Activated gamma-delta T cell treated with anti-CD3 and anti-CD28 coated beads, Interleukin-2, amount 50 U/mL, for 16 hours (primary cell): ENCODE results near the gene ZFP36L2.

Experiments used
- DNase-seq: peaks from one replicate; pipeline ENCODE4 v3.0.0-alpha.2; 2020; ENCODE audit warnings: low read depth

Gene ZFP36L2

DNA sequence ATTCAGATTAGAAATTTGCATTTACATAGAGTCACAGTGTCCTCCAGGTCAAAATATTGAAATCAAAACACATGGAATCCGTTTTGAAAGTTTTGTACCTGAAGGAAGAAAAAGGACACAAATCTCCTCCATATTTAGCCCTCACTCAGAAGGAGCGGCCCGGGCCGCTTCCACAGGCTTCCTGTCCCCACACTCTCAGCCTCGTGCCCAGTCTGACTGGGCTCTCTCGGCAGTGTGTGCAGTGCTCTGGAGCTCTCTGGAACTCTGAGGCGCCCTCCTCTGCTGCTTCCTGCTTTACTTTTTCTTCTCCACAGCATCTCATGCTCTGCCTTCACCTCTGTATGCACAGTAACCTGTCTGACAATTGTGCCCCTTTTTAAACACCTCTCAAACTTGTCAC lies 22.2 kb upstream of the ZFP36L2 start:
- no peak for DNase-seq

DNA sequence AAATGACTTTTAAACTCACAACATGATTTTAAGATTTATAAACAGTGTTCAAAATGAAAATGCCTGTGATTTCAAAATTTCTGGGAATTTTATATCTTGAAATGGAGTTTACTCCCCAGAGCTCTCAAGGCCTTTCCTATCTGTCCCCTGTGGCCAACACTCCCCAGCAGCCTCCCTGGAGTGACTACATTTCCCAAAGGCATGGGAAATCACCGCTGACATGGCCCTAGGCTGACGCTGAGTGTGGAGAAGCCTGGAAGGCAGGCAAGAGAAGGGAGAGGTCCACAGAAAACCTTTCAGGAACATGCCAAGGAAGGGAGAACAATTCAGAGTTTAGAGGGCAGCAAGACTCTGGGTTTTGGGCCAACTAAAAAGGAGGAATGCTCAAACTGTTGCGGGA lies 20.2 kb upstream of the ZFP36L2 start:
- no peak for DNase-seq

DNA sequence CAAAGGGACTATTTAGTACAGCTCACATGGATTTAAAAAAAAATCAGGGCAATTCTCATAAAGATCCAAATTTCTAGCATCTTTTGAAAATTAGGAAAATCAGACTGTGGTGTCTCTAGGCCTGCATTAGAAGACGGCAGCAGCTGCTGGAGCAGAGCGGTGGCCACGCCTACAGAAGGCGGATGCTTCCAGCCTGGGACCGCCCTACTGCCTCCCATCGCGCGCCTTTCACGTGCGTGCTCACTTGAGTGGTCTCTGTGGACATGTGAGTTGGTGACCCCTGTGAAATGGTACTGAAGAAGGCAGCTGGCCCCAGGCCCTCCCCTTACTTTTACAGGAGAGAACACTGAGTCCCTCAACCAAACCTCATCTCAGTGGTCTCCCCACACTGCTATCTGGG lies 15.2 kb upstream of the ZFP36L2 start:
- DNase-seq: no peak

DNA sequence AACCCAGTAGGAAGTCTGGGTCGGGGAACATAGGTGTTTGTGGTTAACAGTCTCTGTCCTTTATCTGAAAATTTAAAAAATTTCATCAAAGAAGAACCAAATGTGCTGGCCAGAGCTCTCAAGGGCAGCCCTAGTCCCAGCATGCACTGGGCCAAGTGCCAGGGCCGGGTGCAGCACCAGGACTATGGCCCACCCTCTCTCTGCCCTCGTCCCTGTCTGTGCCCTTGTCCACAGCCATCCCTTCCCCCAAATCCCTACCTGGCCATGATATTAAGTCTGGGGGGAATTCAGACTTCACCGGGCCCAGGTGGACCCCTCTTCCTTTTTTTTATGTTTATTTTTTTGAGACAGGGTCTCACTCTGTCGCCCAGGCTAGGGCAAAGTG lies 14.4 kb upstream of the ZFP36L2 start:
- DNase-seq: no peak

DNA sequence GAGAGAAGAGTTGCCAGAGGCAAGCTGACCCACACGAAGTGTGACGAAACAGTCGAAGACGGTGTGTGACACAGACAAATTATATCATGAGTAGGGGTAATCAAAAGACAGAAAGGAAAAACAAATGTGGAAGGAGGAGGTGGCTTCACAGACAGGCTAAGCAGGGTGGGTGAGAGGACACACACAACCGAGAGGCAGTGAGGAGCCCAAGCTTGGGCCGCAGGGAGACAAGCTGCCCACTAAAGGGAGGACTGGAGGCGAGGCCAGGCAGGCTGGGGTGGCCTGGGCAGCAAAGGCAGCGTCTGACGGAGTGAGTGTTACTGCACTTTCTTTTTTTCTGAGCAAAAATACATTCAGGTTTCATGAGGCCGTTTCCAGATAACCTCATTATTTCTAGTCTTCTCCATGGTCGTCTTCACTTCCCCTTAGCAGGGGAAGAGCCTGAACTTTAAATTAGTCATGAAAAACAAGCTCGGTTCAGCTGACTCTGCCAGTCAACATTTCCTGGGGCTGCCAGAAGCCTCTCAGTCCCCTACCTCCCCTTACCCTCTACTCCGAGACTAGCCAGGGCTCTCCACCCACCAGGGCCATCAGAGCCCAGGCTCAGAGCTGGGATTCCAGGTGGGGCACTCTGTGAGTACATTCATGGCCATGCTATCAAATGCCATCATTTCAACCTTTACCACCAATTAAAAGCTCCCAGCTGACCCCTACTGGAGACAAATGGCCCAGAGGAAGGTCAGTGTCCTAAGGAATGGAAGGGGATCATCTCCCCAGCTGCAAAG lies 13.8 kb upstream of the ZFP36L2 start:
- DNase-seq: no peak

DNA sequence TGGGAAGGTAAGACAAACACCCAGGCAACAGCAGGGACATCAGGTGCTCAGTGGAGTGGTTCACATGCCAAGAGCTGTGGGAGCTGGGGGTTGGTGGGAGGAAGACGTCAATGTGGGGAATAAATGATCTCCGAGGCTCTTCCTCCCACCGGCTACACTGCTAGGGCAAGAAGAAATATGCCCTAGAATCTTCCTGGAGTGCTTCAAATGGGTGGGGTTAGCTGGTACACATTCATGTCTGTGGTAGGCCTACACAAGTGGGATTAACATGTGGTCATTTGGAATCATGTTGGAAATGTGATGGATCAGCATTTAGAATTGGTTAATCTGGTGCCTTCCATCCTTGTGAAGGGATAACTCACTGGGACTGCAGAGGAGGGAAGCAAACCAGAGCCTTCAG lies 12.4 kb upstream of the ZFP36L2 start:
- DNase-seq: no peak

DNA sequence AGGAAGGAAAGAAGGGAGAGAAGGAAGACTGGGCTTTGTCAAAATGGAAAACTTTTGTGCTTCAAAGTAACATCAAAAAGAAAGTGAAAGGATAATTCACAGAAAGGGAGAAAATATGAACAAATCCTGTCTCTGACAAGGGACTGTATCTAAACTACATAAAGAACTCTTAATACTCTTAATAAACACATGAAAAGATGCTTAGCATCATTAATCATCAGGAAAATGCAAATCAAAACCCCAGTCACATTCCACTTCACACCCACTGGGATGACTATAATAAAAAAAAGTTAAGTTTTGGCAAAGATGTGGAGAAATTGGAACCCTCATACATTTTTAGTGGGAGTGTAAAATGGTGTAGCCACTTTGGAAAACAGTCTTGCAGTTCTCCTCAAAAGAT lies 11.8 kb upstream of the ZFP36L2 start:
- no peak for DNase-seq

DNA sequence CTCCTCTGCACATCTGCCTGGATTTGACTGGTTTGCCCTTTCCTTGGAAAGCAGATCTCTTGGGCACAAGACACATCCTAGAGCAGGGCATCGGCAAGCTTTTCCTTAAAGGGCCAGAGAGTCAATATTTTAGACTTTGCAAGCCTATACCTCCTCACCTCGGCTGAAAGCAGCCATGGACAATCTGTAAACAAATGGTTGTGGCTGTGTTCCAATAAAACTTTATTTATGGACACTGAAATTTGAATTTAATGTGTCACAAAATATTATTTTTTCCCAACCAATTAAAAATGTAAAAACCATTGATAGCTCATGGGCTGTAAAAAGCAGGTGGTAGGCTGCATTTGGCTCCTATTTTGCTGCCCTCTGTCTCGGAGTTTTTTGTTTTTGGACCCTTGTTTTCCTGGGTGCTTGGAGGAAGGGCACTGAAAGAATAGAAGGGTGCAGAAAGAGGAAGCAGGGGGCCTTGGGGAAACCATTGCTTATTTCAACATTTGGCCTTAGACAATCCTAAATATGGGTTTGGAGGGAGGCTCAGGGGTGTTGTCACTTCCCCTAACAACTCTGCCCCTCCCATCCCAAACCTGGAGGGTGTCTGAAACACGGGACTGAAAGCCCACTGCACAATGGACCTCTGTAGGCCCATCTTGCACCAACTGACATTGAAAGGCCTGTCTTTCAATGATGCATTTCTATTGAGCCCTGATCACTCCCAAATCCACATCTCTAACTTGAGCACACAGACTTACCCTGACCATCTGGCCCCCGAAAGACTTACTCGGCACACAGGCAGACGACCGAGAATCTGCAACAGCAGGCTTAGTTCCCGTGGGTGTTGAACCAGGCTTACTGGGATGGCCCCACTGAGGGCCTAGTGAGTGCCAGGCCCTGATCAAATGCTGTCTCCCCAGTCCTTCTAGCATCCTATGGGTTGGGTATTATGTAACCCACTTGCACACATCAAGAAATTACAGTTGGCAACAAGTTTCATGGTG lies 7.1 kb upstream of the ZFP36L2 start:
- no peak for DNase-seq

DNA sequence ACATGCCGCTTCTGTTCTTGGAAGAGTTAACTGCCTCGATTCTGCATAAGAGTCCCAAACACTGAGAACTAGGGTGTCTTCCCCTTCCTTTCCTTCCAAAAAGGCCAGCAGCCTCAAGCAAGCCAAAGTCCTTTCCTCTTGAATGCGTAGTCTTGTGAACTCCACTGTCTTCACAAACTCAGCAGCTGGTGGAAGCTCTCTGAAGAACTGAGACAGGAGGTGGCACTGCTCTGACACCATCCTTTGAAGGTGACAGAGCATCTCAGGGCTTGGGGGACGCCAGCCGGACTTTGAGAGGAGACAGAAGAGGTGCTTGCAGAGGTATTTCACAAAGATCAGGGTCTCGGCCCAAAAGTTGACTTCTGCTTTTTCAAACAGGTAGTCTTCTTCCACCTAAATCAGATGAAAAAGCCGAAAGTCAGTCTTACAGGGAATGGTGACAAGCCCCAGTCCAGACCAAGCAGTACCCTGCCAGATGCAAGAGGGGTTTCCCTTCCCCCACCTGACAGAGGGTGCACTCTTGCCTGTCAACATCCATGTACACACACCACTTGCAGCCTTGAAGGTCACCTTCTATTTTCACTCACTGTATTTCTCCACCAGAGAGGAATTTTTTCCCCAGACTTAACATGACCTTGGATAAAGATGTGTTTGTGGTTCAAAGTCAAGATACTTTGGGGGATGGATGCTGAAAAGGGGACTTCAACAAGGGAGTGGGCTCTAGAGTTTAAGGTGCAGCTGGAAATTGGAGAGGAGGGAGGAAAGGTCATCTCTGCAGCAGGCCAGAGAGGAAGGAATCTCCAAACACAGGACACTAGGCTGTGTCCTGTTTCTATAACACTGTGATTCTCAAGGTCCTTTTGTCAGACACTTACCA lies 4.8 kb upstream of the ZFP36L2 start:
- no peak for DNase-seq

DNA sequence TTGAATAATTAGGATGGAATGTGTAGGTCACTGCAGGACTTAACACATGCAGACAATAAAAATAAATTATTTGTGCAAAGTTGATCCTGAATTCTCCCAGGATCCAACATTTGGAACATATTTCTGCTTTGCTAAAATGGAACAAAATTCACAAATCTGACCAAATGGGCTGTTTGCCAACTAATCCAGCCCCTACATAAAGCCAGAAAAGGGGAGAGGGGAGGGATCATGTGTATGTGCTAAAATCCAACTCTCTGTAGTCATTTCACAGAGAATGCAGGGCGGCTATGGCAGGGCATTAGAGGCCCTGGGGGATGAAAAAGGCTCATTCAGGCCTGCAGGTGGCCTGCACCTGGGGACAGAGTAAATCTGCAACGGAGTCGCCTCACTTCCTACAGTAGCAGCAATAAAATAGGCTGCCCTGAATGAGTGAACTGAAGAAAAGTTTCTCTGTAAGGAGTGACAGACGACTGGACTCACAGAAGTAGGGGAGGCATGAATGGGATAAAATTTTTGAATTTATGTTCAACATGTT lies 4.0 kb upstream of the ZFP36L2 start:
- no peak for DNase-seq

DNA sequence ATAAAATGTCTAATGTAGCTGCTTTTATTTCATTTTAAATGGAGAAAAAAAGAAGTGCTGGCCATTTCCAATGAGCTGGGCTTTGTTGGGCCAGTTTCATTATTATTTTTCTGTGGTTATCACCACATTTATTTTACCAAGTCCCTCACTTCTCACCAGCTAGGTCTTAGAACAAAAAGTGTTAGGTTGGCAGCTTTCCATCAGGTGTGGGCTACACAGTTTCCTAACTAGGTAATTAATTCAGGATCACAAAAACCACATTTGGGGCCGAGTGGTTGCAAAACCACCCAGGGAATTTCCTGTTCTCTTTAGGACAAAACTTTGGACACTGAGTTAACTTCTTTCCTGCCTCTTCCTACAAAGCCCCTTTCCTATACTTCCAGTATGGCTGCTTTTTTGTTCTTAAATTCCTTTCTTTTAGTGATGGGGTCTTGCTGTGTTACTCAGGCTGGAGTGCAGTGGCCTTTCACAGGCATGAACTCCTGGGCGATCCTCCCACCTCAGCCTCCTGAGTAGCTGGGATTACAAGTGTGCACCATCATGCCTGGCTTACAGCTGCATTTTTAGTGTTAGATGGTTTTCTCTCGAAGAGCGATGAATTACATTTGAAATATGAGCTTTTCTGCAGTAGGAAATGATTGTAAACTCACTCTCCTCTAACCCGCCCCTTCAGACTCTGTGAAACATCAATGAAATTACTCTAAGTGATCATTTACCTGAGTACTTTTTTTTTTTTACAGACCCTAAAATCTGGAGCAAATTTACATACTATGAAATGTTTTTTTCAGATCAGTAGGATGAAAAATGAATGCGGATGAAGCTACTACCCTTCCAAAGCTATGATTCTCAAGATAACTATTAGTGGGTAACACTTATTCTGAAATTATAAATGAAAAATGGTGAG lies 2.6 kb upstream of the ZFP36L2 start:
- DNase-seq: no peak

DNA sequence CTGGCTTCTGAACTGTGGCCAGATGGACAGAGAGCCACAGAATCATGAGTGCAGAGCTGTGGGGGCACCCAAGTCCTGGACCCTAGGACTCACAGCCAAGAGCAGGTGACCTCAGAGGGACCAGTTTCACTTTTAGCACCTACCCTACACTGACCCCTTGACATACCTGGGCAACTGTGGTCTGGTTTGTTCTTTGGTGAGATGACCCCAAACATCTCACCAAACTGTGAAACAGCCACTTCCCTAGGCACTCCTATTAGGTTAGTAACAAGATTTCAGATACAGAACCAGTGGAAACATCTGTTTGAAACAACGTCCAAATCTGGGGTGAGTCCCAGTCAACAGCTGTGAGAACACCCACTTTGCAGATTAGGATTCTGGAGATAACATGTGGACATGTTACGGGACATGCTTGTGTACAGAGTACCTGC lies 1.9 kb upstream of the ZFP36L2 start:
- no peak for DNase-seq

DNA sequence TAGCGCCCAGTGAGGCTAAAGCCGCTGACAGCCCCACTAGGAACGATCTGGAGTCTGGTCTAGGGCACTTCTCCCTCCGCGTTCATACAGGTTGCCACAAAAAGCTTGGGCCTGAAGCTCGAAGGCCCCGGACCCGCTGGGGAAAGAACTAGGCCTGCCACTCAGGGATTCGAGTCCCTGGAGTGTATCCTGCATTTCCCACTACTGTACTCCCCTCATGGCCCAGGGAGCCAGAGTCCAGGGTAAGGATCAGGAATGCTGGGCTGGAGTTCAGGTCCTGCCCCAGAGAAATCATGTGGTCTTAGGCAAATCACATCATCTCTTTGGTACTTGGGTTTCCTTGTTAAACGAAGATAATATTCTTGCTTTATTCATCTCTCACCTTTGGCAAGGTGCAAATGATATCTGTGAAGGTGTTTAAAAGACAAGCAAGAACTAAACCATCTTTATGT lies 1.4 kb upstream of the ZFP36L2 start:
- DNase-seq: no peak

DNA sequence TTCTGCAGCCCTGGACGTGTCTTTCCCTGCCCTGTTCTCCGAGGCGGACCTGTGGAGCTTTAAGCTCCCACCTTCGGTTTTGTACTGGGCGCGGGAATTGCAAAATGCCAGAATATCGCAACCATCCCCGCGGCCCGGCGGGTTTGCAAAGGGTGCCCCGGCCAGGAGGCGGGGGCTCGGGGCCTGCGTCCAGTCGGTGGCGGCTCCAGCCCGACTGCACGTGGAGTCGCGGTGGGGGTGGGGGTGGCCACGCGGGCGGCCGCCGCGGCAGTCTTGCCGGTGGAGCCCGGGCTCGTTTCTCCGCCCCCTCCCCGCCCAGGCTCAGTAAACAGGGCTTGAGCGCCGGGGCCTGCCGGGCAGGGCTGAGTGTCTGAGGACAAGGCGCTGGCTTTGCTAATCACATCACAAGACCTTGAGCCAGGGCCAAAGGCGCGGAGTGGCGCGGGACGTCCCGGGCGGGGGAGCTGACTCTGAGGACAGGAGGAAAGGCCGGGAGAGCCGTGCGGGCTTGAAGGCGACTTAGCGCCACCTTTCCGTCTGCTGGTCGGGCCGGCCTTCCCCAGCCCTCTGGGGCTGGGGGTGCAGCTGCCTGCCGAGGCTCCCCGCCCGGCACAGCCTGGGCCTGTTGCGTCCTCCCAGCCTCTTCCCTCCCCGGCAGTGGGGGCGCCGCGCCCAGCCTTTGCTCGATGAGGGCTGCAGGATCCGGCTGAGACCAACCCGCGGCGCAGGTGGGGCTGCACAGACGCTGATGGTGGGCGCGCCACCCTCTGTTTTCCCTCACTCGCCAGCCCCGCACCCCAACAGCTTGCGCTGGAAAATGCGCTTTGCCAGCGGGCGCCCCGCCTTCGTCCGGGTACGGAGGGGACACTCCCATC lies 786 bp upstream of the ZFP36L2 start:
- DNase-seq: peak; percentile 40

DNA sequence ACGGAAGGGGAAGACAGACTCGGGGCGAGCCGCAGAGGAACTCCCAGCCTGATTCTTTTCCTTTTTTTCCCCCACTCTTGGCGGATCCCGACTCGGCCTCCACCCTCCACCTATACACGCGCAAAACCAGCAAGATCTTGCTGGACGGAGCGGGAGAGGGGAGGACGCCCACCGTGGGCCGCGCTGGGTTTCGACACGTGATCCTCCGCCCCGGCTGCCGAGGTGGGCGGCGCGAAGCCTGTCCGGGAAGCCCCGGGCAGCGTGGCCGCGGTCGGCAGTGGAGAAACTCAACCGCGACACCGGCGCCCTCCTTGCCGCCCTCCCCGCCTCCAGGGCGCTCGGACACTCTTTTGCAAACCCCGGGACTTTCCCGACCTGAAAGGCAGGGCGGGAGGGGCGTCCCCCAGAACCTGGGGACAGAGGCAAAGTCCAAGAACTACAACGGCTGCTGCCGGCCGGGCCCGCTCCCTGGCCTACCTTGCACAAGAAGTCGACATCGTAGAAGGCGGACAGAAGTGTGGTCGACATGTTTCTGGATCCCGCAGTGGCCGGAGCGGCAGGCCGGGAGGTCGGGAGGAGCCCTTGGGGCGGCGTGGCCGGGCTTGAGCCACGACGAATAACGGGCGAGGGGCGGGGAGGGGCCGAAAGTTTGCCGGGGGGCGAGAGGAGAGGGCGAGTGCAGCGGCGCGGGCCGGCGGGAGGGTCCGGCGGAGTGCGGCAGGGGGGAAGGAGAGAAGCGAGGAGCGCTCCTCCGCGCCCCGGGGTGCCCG lies 433 bp downstream of the ZFP36L2 start:
- DNase-seq: peak; percentile 56

DNA sequence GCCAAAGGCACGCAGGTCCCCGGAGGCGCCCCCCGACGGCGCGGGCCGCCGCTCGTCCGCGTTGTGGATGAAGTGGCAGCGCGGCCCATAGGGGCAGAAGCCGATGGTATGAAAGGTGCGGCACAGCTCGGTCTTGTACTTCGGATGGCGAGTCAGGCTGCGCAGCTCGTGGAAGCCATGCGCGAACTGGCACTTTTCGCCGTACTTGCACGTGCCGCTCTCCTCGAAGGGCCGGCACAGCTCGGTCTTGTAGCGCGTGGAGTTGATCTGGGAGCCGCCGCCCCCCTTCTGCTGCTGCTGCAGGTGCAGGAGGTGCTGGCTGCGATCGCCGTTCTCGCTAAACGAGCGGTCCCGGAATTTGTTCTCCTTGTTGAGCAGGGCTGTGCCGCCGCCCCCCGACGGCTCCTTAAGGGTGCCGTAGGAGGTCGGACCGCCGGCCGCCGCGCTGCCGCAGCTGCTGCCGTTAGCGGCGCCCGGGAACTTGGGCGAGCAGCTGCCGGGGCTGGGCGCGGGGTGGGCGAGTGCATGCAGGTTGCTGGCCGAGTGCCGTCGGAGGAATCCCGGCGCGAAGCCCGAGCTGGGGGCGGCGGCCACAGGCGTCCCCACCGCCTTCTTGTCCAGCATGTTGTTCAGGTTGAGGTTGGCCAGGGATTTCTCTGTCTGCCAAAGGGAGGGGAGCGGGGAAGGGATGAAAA lies 1.2 kb downstream of the ZFP36L2 start:
- DNase-seq: peak; percentile 44

DNA sequence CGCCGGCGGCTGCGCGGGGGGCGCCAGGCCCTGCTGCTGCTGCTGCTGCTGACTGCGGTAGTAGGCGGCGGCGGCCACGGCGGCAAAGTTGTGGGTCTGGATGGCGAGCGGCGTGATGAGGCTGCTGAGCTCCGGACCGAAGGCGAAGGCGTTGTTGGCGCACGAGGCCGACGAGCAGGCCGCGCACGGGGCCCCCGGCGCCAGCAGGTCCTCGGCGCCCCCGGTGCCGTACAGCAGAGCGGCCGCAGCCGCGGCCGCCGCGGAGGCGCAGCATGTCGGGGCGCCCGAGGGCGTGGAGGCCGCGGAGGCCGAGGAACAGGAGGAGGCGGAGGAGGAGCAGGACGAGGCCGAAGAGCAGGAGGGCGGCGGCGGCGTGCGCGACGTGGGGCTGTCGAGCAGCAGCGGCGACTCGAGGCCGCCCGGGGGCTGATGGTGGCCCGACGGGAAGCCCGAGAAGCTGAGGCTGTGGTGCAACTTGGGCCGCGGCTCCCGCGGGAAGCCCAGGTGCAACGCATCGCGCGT lies 1.8 kb downstream of the ZFP36L2 start:
- DNase-seq: no peak

DNA sequence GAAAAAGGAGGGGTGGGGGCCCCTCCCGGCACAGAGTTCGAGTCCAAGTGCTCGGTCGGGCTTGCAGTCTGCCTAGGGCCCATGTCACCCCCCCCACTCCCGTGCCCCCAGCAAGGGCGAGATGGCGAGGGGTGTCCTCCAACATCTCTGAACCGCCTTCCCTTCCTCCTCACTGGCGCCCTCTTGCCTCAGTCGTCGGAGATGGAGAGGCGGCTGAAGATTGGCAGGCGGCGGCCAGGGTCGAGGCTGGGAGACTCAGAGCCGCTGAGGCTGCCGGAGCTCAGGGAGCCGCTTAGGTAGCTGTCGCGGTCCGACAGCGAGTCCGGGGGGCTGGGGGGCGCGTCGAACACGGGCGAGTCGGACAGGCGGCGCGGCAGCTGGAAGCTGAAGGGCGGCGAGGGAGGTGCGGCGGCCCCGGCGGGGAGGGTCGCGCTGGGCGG lies 2.3 kb downstream of the ZFP36L2 start:
- DNase-seq: peak; percentile 58
